GM12865 (cell line): ENCODE measurements around the gene DCXR.

Source experiments
- DNase-seq: peaks from one replicate; pipeline ENCODE4 v3.0.0; 2010; ENCODE audit warnings: low read depth
- H3K4me3 ChIP-seq: 2 replicates; pipeline ENCODE4 v1.5.1; 2011; ENCODE audit warnings: mild to moderate bottlenecking, low read depth, low read length, control low read depth
- TF ChIP-seq, protein P1 (sequence below): IDR thresholded peaks from 2 replicates; pipeline ENCODE4 v1.5.1; 2011; ENCODE audit warnings: low read length, control low read depth, low read depth, inconsistent platforms; ENCODE audit not compliant: insufficient read depth; ENCODE audit errors: missing control alignments

Gene DCXR

DNA sequence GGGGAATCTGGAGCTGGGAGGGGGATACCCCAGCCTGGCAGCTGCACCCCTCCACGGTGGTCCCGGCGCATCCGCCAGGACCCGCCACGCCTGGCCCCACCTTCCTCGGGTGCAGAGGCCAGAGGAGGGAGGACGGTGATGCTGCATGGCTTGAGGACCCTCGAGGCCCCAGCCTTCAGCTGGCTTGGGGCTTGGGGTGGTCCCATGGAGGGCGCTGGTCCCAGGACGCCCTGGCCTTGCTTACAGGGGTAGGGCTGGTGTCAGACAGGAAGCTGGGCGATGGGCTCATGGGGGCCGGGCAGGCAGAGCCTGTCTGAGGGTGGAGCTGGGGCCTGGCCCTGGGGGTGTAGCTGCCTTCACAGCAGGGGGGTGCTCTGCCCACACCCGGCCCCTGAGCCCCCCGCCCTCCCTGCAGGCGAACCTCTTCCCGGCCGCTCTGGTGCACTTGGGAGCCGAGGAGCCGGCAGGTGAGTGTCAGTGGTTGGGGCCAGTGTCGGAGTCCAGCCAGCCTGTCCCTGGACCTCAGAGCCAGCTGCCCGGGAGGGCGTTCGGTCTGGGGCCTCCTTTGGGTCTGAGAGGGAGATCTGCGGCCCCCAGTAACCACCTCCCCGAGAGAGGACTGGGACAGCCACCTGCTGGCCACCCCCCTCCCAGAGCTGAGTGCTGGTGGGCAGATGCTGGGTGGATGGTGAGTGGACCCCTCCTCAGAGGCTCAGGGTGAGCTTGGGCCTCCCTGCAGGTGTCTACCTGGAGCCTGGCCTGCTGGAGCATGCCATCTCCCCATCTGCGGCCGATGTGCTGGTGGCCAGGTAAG is 21.2 kb downstream of the DCXR start:
- H3K4me3 ChIP-seq: no peak overlapping the region
- TF ChIP-seq, protein P1, sequence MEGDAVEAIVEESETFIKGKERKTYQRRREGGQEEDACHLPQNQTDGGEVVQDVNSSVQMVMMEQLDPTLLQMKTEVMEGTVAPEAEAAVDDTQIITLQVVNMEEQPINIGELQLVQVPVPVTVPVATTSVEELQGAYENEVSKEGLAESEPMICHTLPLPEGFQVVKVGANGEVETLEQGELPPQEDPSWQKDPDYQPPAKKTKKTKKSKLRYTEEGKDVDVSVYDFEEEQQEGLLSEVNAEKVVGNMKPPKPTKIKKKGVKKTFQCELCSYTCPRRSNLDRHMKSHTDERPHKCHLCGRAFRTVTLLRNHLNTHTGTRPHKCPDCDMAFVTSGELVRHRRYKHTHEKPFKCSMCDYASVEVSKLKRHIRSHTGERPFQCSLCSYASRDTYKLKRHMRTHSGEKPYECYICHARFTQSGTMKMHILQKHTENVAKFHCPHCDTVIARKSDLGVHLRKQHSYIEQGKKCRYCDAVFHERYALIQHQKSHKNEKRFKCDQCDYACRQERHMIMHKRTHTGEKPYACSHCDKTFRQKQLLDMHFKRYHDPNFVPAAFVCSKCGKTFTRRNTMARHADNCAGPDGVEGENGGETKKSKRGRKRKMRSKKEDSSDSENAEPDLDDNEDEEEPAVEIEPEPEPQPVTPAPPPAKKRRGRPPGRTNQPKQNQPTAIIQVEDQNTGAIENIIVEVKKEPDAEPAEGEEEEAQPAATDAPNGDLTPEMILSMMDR: no peak
- DNase-seq: no peak

GRCh38 chr17:82015311-82015971 is 22.1 kb downstream of the DCXR start:
- TF ChIP-seq, protein P1: no peak
- no peak overlapping the region for H3K4me3 ChIP-seq
- no peak for DNase-seq

DNA sequence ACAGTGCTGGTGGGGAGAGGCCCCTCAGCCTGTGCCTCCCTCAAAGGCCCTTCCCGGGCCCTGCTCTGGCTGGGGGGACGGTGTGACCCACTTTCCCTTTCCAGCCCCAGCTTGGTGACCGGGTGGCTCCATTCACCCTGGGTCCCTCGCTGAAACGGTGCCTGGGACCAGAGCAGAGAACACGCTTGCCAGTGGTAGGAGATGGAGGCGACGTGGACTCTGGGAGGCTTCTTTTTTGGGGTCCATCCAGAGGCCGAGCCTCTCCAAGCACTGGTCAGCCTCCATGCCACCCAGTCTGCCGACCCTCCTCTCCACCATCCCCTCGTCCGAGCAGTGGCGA is 22.6 kb downstream of the DCXR start:
- TF ChIP-seq, protein P1: no peak
- DNase-seq: no peak
- H3K4me3 ChIP-seq: no peak overlapping the region

DNA sequence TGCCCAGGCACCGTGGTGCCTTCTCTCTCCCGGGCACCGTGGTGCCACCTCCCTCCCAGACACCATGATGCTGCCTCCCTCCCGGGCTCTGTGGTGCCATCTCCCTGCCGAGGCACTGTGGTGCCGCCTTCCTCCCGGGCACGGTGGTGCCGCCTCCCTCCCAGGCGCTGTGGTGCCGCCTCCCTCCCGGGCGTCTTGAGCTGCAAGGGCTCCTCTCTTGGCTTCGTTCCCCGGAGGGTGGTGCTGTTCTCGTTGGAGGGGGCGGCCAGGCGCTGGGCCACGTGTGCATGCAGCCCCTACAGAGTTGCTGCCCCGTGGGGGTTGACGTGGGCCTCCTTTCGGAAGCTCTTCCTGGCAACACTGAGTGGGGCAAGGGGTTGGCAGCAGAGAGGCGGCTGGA is 23.1 kb downstream of the DCXR start:
- no peak overlapping the region for H3K4me3 ChIP-seq
- TF ChIP-seq, protein P1: no peak

GRCh38 chr17:82013772-82014321 is 23.6 kb downstream of the DCXR start:
- no peak overlapping the region for H3K4me3 ChIP-seq
- TF ChIP-seq, protein P1: no peak
- no peak for DNase-seq

More for the DNA sequence above, 23.1 kb downstream of the DCXR start:
- no peak for DNase-seq

- no peak overlapping the region for H3K4me3 ChIP-seq
- TF ChIP-seq, protein P1: no peak
- no peak for DNase-seq
These were observed 24.2 kb downstream of the DCXR start for GRCh38 chr17:82013341-82013740.
